ENCODE data around the gene CA12.

Gene CA12

DNA sequence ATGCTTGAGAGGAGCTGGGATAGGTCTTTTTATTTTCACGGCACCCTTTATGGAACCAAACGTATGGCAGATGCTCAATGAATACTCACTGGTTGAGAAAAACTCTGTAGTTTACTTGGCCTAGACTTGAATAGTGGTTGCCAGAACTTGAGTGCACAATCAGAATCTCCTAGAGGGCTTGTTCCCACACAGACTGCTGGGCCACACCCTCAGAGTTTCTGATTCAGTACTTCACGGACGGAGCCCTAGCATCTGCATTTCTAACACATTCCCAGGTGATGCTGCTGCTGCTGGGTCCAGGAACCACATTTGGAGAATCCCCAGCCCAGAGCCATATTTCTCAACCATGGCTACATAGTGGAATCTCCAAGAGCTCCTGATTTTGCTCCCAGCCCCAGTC, 24.6 kb downstream of the CA12 start:
- Histone ChIP-seq H3K18ac (ENCODE audit: low read depth in 1 of 2, low read length in 2 of 2) (no peak overlapping the region), H2AK5ac (ENCODE audit: low read length, severe bottlenecking) (no peak overlapping the region)
- WGBS = 88% methylated on average over 4 of the region's 4 CpGs

DNA sequence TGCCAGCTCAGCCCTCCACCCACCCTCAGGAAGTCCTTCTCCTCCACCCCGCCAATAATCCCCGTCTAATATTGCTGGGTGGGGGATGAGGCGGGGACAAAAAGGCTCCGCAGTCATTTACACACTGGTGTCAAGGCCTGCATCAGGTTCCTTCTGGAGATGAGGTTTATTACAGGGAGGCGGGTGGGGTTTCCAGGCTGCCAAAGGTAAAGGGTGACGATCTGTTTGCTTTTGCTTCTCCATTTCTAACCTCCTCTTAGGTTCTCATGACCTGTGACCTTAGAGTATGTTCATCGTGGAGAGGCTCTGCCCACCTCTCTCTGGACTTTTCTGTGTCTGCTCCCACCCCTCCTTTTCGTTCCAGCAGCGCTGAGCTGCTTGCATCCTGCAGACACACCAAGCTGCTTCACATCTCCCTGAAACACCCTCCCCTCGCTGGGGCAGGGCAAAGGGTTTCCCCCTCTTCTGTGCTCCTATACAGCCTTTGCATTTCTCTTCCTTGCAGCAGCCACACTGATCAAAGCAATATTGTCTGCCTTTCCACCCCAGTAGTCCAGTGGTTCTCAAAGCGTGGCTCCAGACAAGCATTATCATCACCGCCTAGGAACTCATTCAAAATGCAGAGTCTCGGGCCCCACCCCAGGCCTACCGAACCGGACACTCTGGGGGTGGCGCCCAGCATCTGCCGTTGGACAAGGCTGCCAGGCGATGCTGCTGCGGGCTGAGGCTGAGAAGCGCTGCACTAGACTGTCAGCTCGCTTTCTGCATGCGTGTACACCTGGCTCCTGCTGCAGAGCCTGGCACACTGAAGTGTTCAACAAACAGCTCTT, 26.6 kb downstream of the CA12 start:
- H2BK12ac ChIP-seq (ENCODE audit: low read length in 2 of 2) = no peak overlapping the region
- no peak overlapping the region for H3K9ac ChIP-seq (ENCODE audit: low read length)
- H3K9me3 ChIP-seq (ENCODE audit: control insufficient read depth, low read length) = no peaks in the 10 kb centered on the region
- H4K8ac ChIP-seq (ENCODE audit: low read length) = no peak overlapping the region
- peak overlapping the region in 1 of 2 experiments; percentile 7 for H3K14ac ChIP-seq (ENCODE audit: low read length in 2 of 2)
- H2BK15ac ChIP-seq (ENCODE audit: low read depth, poor library complexity, severe bottlenecking) = no peak overlapping the region
- DNase-seq = no peak
- no peak overlapping the region for H2AFZ ChIP-seq (ENCODE audit: low read depth, low read length)
- WGBS = 80% methylated on average over 20 of the region's 22 CpGs
- peaks cover 0 to 48% of the 10 kb centered on the region in 2 experiments for H3K36me3 ChIP-seq (ENCODE audit: control insufficient read depth in 1 of 2, insufficient read depth in 2 of 2, low read depth in 1 of 2, low read length in 2 of 2)
- no peak overlapping the region for H3K4ac ChIP-seq (ENCODE audit: low read depth in 1 of 2, low read length in 2 of 2)
- H4K91ac ChIP-seq (ENCODE audit: low read length) = no peak overlapping the region
- no peak overlapping the region for H3K4me2 ChIP-seq (ENCODE audit: low read length, poor library complexity, severe bottlenecking)
- H2AK5ac ChIP-seq (ENCODE audit: low read length, severe bottlenecking) = no peak overlapping the region
- peaks cover 3% of the 10 kb centered on the region for H3K4me1 ChIP-seq (ENCODE audit: control insufficient read depth, insufficient read depth, low read depth, low read length)
- H2BK120ac ChIP-seq (ENCODE audit: low read depth, low read length) = no peak overlapping the region
- no peaks in the 10 kb centered on the region for H3K27me3 ChIP-seq (ENCODE audit: control insufficient read depth in 1 of 2, insufficient read depth in 1 of 2, low read length in 2 of 2)
- no peak overlapping the region for H3K27ac ChIP-seq (ENCODE audit: low read length, poor library complexity, severe bottlenecking)
- no peak overlapping the region for H3K4me3 ChIP-seq (ENCODE audit: insufficient read depth in 1 of 2, low read depth in 1 of 2, low read length in 2 of 2)
- H3K18ac ChIP-seq (ENCODE audit: low read depth in 1 of 2, low read length in 2 of 2) = no peak overlapping the region
- H3K23ac ChIP-seq (ENCODE audit: low read length in 2 of 2) = no peak overlapping the region
- H3K79me1 ChIP-seq (replicated peaks; ENCODE audit: low read length, poor library complexity, severe bottlenecking) = no peaks in the 10 kb centered on the region
- H2BK5ac ChIP-seq (ENCODE audit: low read depth, low read length, poor library complexity, severe bottlenecking) = no peak overlapping the region

More for the DNA sequence above, 24.6 kb downstream of the CA12 start:
- Histone ChIP-seq H2AFZ (ENCODE audit: low read depth, low read length) (no peak overlapping the region), H2BK120ac (ENCODE audit: low read depth, low read length) (no peak overlapping the region), H3K27me3 (ENCODE audit: control insufficient read depth in 1 of 2, insufficient read depth in 1 of 2, low read length in 2 of 2) (no peaks in the 10 kb centered on the region), H2BK12ac (ENCODE audit: low read length in 2 of 2) (no peak overlapping the region), H3K14ac (ENCODE audit: low read length in 2 of 2) (no peak overlapping the region), H3K4me1 (ENCODE audit: control insufficient read depth, insufficient read depth, low read depth, low read length) (peaks cover 3% of the 10 kb centered on the region), H3K9ac (ENCODE audit: low read length) (no peak overlapping the region), H3K4ac (ENCODE audit: low read depth in 1 of 2, low read length in 2 of 2) (no peak overlapping the region), H3K9me3 (ENCODE audit: control insufficient read depth, low read length) (no peaks in the 10 kb centered on the region), H3K4me3 (ENCODE audit: insufficient read depth in 1 of 2, low read depth in 1 of 2, low read length in 2 of 2) (no peak overlapping the region), H2BK5ac (ENCODE audit: low read depth, low read length, poor library complexity, severe bottlenecking) (no peak overlapping the region), H3K4me2 (ENCODE audit: low read length, poor library complexity, severe bottlenecking) (no peak overlapping the region), H3K23ac (ENCODE audit: low read length in 2 of 2) (no peak overlapping the region), H3K79me1 (replicated peaks; ENCODE audit: low read length, poor library complexity, severe bottlenecking) (no peaks in the 10 kb centered on the region), H3K27ac (ENCODE audit: low read length, poor library complexity, severe bottlenecking) (no peak overlapping the region), H4K8ac (ENCODE audit: low read length) (no peak overlapping the region), H4K91ac (ENCODE audit: low read length) (no peak overlapping the region), H2BK15ac (ENCODE audit: low read depth, poor library complexity, severe bottlenecking) (no peak overlapping the region), H3K36me3 (ENCODE audit: control insufficient read depth in 1 of 2, insufficient read depth in 2 of 2, low read depth in 1 of 2, low read length in 2 of 2) (peaks cover 0 to 68% of the 10 kb centered on the region in 2 experiments)
- no peak for DNase-seq

DNA sequence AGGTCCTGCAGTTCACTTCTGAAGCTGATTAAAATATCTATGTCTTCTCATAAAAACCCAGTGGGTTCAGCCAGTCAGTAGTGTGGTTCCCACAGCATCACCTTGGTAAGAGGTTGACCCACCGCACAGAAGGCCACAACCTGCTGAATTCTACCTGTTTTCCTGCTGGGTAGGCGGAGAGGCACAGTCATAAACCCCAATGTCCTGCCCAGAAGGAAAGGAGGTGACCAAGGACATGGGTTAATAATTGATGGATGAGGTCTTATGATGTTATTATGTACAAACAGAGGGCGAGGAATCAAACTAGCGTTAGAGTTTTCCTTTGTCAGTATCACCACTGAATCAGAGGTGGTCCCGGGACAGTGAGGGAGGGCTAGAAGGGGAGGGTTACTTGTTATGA, 27.8 kb downstream of the CA12 start:
- H3K9me3 ChIP-seq (ENCODE audit: control insufficient read depth, low read length) = no peaks in the 10 kb centered on the region
- H3K27ac ChIP-seq (ENCODE audit: low read length, poor library complexity, severe bottlenecking) = no peak overlapping the region
- H2BK15ac ChIP-seq (ENCODE audit: low read depth, poor library complexity, severe bottlenecking) = no peak overlapping the region
- WGBS = 95% methylated on average over 5 of the region's 5 CpGs
- H3K14ac ChIP-seq (ENCODE audit: low read length in 2 of 2) = no peak overlapping the region
- peaks cover 7% of the 10 kb centered on the region for H3K4me1 ChIP-seq (ENCODE audit: control insufficient read depth, insufficient read depth, low read depth, low read length)
- no peaks in the 10 kb centered on the region for H3K27me3 ChIP-seq (ENCODE audit: control insufficient read depth in 1 of 2, insufficient read depth in 1 of 2, low read length in 2 of 2)
- H3K23ac ChIP-seq (ENCODE audit: low read length in 2 of 2) = no peak overlapping the region
- H2AFZ ChIP-seq (ENCODE audit: low read depth, low read length) = no peak overlapping the region
- H4K8ac ChIP-seq (ENCODE audit: low read length) = no peak overlapping the region
- H3K4me3 ChIP-seq (ENCODE audit: insufficient read depth in 1 of 2, low read depth in 1 of 2, low read length in 2 of 2) = no peak overlapping the region
- peaks cover 0 to 38% of the 10 kb centered on the region in 2 experiments for H3K36me3 ChIP-seq (ENCODE audit: control insufficient read depth in 1 of 2, insufficient read depth in 2 of 2, low read depth in 1 of 2, low read length in 2 of 2)
- H3K9ac ChIP-seq (ENCODE audit: low read length) = no peak overlapping the region
- H3K4me2 ChIP-seq (ENCODE audit: low read length, poor library complexity, severe bottlenecking) = no peak overlapping the region
- H2BK12ac ChIP-seq (ENCODE audit: low read length in 2 of 2) = no peak overlapping the region
- no peak overlapping the region for H2BK120ac ChIP-seq (ENCODE audit: low read depth, low read length)
- no peaks in the 10 kb centered on the region for H3K79me1 ChIP-seq (replicated peaks; ENCODE audit: low read length, poor library complexity, severe bottlenecking)
- no peak overlapping the region for H2AK5ac ChIP-seq (ENCODE audit: low read length, severe bottlenecking)
- no peak overlapping the region for H2BK5ac ChIP-seq (ENCODE audit: low read depth, low read length, poor library complexity, severe bottlenecking)
- H3K18ac ChIP-seq (ENCODE audit: low read depth in 1 of 2, low read length in 2 of 2) = no peak overlapping the region
- H3K4ac ChIP-seq (ENCODE audit: low read depth in 1 of 2, low read length in 2 of 2) = no peak overlapping the region
- DNase-seq = no peak
- no peak overlapping the region for H4K91ac ChIP-seq (ENCODE audit: low read length)

DNA sequence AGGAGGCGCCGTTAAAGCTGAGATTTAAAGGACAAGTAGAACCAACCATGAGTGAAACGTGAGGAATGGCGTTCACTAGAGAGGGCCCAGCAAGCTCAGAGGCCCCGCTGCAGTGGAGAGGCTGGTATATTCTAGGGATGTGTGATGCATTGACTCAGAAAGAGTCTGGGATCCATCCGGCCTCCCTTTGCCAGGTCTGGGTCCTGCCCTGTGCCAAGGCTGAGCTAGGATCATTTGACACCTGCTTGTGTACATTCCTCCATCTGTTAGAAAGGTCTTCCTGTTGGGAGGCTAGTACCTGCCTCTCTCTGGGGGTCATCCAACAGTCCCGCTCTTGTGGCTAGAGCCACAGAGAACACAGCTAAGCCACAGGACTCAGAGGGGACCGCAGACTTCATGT, 28.4 kb downstream of the CA12 start:
- H3K79me1 ChIP-seq (replicated peaks; ENCODE audit: low read length, poor library complexity, severe bottlenecking) = no peaks in the 10 kb centered on the region
- H3K4ac ChIP-seq (ENCODE audit: low read depth in 1 of 2, low read length in 2 of 2) = no peak overlapping the region
- H3K9ac ChIP-seq (ENCODE audit: low read length) = no peak overlapping the region
- no peak overlapping the region for H3K4me2 ChIP-seq (ENCODE audit: low read length, poor library complexity, severe bottlenecking)
- H4K91ac ChIP-seq (ENCODE audit: low read length) = no peak overlapping the region
- no peak overlapping the region for H3K27ac ChIP-seq (ENCODE audit: low read length, poor library complexity, severe bottlenecking)
- peak overlapping the region; percentile 30 for H2BK15ac ChIP-seq (ENCODE audit: low read depth, poor library complexity, severe bottlenecking)
- H3K4me3 ChIP-seq (ENCODE audit: insufficient read depth in 1 of 2, low read depth in 1 of 2, low read length in 2 of 2) = no peak overlapping the region
- H3K27me3 ChIP-seq (ENCODE audit: control insufficient read depth in 1 of 2, insufficient read depth in 1 of 2, low read length in 2 of 2) = no peaks in the 10 kb centered on the region
- DNase-seq = no peak
- no peak overlapping the region for H2AK5ac ChIP-seq (ENCODE audit: low read length, severe bottlenecking)
- no peak overlapping the region for H2BK5ac ChIP-seq (ENCODE audit: low read depth, low read length, poor library complexity, severe bottlenecking)
- no peak overlapping the region for H4K8ac ChIP-seq (ENCODE audit: low read length)
- H2BK12ac ChIP-seq (ENCODE audit: low read length in 2 of 2) = no peak overlapping the region
- 77% methylated on average over 8 of the region's 8 CpGs for WGBS
- H2AFZ ChIP-seq (ENCODE audit: low read depth, low read length) = no peak overlapping the region
- no peak overlapping the region for H3K18ac ChIP-seq (ENCODE audit: low read depth in 1 of 2, low read length in 2 of 2)
- H3K14ac ChIP-seq (ENCODE audit: low read length in 2 of 2) = no peak overlapping the region
- peaks cover 11% of the 10 kb centered on the region for H3K4me1 ChIP-seq (ENCODE audit: control insufficient read depth, insufficient read depth, low read depth, low read length)
- H3K36me3 ChIP-seq (ENCODE audit: control insufficient read depth in 1 of 2, insufficient read depth in 2 of 2, low read depth in 1 of 2, low read length in 2 of 2) = peaks cover 0 to 37% of the 10 kb centered on the region in 2 experiments
- H3K23ac ChIP-seq (ENCODE audit: low read length in 2 of 2) = peak overlapping the region in 1 of 2 experiments; percentile 77
- H2BK120ac ChIP-seq (ENCODE audit: low read depth, low read length) = no peak overlapping the region
- no peaks in the 10 kb centered on the region for H3K9me3 ChIP-seq (ENCODE audit: control insufficient read depth, low read length)

All from mesenchymal stem cell (in vitro differentiated cells and primary cell).